Prostate gland (tissue), 2 donors: ENCODE results near the gene ANXA9. TPM values are rescaled to one million over a fixed set of nuclear protein-coding genes. Genes with fewer than 3 reads are reported as not detected.

Experiments used
- DNase-seq: peaks from one replicate; pipeline ENCODE4 v3.0.0-alpha.2; 2019; ENCODE audit warnings: low spot score
- H3K27ac ChIP-seq, 2 donors: fragments of 200-600 bp; sonication (generic); 2 replicates each; pipeline ENCODE4 v1.5.1; 2017 to 2019
- H3K27me3 ChIP-seq: fragments of 200-600 bp; sonication (generic); replicated peaks from 2 replicates; pipeline ENCODE4 v1.5.1; 2019; ENCODE audit not compliant: insufficient read depth
- H3K36me3 ChIP-seq, 2 donors: fragments of 200-600 bp; sonication (generic); 1 replicate in 1 of 2; 2 replicates in 1 of 2; pipeline versions ENCODE4 v1.5.1 to v1.8.1; 2017 to 2019
- H3K4me1 ChIP-seq: fragments of 200-600 bp; sonication (generic); replicated peaks from 2 replicates; pipeline ENCODE4 v1.5.1; 2019
- H3K4me3 ChIP-seq, 2 donors: fragments of 200-600 bp; sonication (generic); 2 replicates each; pipeline ENCODE4 v1.5.1; 2017 to 2019
- H3K9me3 ChIP-seq: fragments of 200-600 bp; sonication (generic); 2 replicates; pipeline ENCODE4 v1.5.1; 2017
- CTCF ChIP-seq, 4 experiments: fragments of 200-600 bp in 2 of 4; fragments of 450-650 bp in 2 of 4; sonication (generic) in 2 of 4; IDR thresholded peaks; 1 replicate in 3 of 4; 2 replicates in 1 of 4; pipeline ENCODE4 v1.5.1; 2016 to 2019; ENCODE audit warnings: antibody characterized with exemption in 4 of 4, mild to moderate bottlenecking in 2 of 4, moderate library complexity in 2 of 4
- POLR2A ChIP-seq: fragments of 450-650 bp; IDR thresholded peaks from one replicate; pipeline ENCODE4 v1.6.1; 2016; ENCODE audit warnings: antibody characterized with exemption, mild to moderate bottlenecking
- POLR2AphosphoS5 ChIP-seq: sonication (generic); formaldehyde crosslinking; IDR thresholded peaks from one replicate; pipeline ENCODE4 v1.6.1; 2017; ENCODE audit warnings: antibody characterized with exemption
- WGBS: methylation state at CpG from one replicate; pipeline ENCODE4 v1.1.5; 2018; 5-methylcytosine and 5-hydroxymethylcytosine counted together
- intact Hi-C: fragments of 100-400 bp; cut with DNase I; formaldehyde crosslinking; loops from one replicate; pipeline ENCODE4 v1.14.2; 2022
- total RNA-seq, 2 donors: library from RNA; depleted of rRNA; stranded (reverse); fragments of >200 nt; gene quantifications; one replicate each; pipeline ENCODE4 v1.1.0, GENCODE V29; 2016

Gene ANXA9
- total RNA-seq, 2 donors from 2014 or later: 1.1 to 3.4 TPM

GRCh38 chr1:150992626-150993025 lies 10.5 kb downstream of the ANXA9 start:
- no peak for DNase-seq
- Histone ChIP-seq H3K9me3 (no peaks in the 10 kb centered on the region), H3K36me3 (peaks cover 0 to 3% of the 10 kb centered on the region in 2 donors), H3K4me3 (no peak overlapping the region), H3K27me3 (no peaks in the 10 kb centered on the region), H3K27ac (no peak overlapping the region), H3K4me1 (no peaks in the 10 kb centered on the region)
- intact Hi-C loops: no loop called here
- WGBS: 45% methylated on average over 4 of the region's 4 CpGs
- TF ChIP-seq CTCF (IDR thresholded peaks at IDR 0.05) (no peak), POLR2A (no peak), POLR2AphosphoS5 (no peak)

- WGBS: 80% methylated on average over 3 of the region's 3 CpGs
- intact Hi-C loops: no loop called here
- Histone ChIP-seq H3K4me1 (no peaks in the 10 kb centered on the region), H3K9me3 (no peaks in the 10 kb centered on the region), H3K27me3 (no peaks in the 10 kb centered on the region), H3K4me3 (no peak overlapping the region), H3K36me3 (peaks cover 9 to 10% of the 10 kb centered on the region in 2 donors), H3K27ac (no peak overlapping the region)
- TF ChIP-seq CTCF (IDR thresholded peaks at IDR 0.05): no peak
- TF ChIP-seq POLR2A: no peak
- no peak for TF ChIP-seq POLR2AphosphoS5
- no peak for DNase-seq
Observed at GRCh38 chr1:150994248-150994647, 12.2 kb downstream of the ANXA9 start.

- H3K27me3 ChIP-seq: no peaks in the 10 kb centered on the region
- H3K27ac ChIP-seq: peak overlapping the region in 1 of 2 donors; percentile 33
- intact Hi-C loops: no loop called here
- no peak overlapping the region for H3K4me3 ChIP-seq
- DNase-seq: no peak
- H3K36me3 ChIP-seq: peaks cover 9 to 10% of the 10 kb centered on the region in 2 donors
- no peaks in the 10 kb centered on the region for H3K4me1 ChIP-seq
- TF ChIP-seq POLR2AphosphoS5: no peak
- no peak for TF ChIP-seq CTCF (IDR thresholded peaks at IDR 0.05)
- TF ChIP-seq POLR2A: no peak
- no peaks in the 10 kb centered on the region for H3K9me3 ChIP-seq
- 46% methylated on average over 4 of the region's 4 CpGs for WGBS
Observed at GRCh38 chr1:150995460-150995859, 13.4 kb downstream of the ANXA9 start.

- no peaks in the 10 kb centered on the region for H3K9me3 ChIP-seq
- intact Hi-C loops: no loop called here
- H3K4me3 ChIP-seq: no peak overlapping the region
- TF ChIP-seq POLR2AphosphoS5: no peak
- peak; percentile 55 to 74 (median 67) for TF ChIP-seq CTCF (IDR thresholded peaks at IDR 0.05)
- no peaks in the 10 kb centered on the region for H3K4me1 ChIP-seq
- H3K36me3 ChIP-seq: peaks cover 9 to 10% of the 10 kb centered on the region in 2 donors
- 39% methylated on average over 9 of the region's 9 CpGs for WGBS
- peak overlapping the region in 1 of 2 donors; percentile 33 for H3K27ac ChIP-seq
- no peak for DNase-seq
- no peaks in the 10 kb centered on the region for H3K27me3 ChIP-seq
Observed at GRCh38 chr1:150995896-150996295, 13.8 kb downstream of the ANXA9 start.

GRCh38 chr1:150997126-150997872 lies 15.2 kb downstream of the ANXA9 start:
- no peak for TF ChIP-seq CTCF (IDR thresholded peaks at IDR 0.05)
- TF ChIP-seq POLR2A: no peak
- TF ChIP-seq POLR2AphosphoS5: no peak
- H3K36me3 ChIP-seq: peaks cover 9 to 10% of the 10 kb centered on the region in 2 donors
- H3K4me3 ChIP-seq: no peak overlapping the region
- H3K4me1 ChIP-seq: no peaks in the 10 kb centered on the region
- intact Hi-C loops: no loop called here
- 79% methylated on average over 20 of the region's 20 CpGs for WGBS
- no peaks in the 10 kb centered on the region for H3K9me3 ChIP-seq
- DNase-seq: no peak
- H3K27ac ChIP-seq: no peak overlapping the region
- H3K27me3 ChIP-seq: no peaks in the 10 kb centered on the region
